Lung (tissue), 12 donors: Measurements from ENCODE around the gene NAP1L5. TPM values are rescaled to one million over a fixed set of nuclear protein-coding genes. Genes with fewer than 3 reads are reported as not detected.

ENCODE experiments used
- ATAC-seq: fragments of 200-7000 bp; cut with Tn5 transposase; one replicate; pipeline ENCODE4 v1.9.1; 2020; ENCODE audit warnings: moderate number of reproducible peaks; ENCODE audit not compliant: insufficient read depth, low FRiP score
- DNase-seq, 3 donors: peaks; one replicate each; pipeline ENCODE4 v3.0.0-alpha.2; 2013 to 2017
- H3K27ac ChIP-seq, 2 donors: one replicate each; pipeline ENCODE4 v1.5.1; 2013; ENCODE audit warnings: mild to moderate bottlenecking in 2 of 2, moderate library complexity in 2 of 2, control low read depth in 1 of 2, inconsistent platforms in 1 of 2, low read depth in 1 of 2, low read length in 1 of 2
- H3K27me3 ChIP-seq, 3 donors: one replicate each; pipeline ENCODE4 v1.5.1; 2013; ENCODE audit warnings: low read length in 2 of 3; ENCODE audit not compliant: control insufficient read depth in 3 of 3, insufficient read depth in 3 of 3
- H3K36me3 ChIP-seq, 4 donors: one replicate each; pipeline ENCODE4 v1.5.1; 2013; ENCODE audit warnings: low read length in 4 of 4, mild to moderate bottlenecking in 1 of 4, moderate library complexity in 1 of 4; ENCODE audit not compliant: control insufficient read depth in 4 of 4, insufficient read depth in 4 of 4
- H3K4me1 ChIP-seq, 5 donors: one replicate each; pipeline ENCODE4 v1.5.1; 2013; ENCODE audit warnings: low read length in 5 of 5, mild to moderate bottlenecking in 2 of 5, moderate library complexity in 1 of 5; ENCODE audit not compliant: control insufficient read depth in 5 of 5, insufficient read depth in 5 of 5
- H3K4me3 ChIP-seq: one replicate; pipeline ENCODE4 v1.5.1; 2013; ENCODE audit warnings: mild to moderate bottlenecking, control low read depth, moderate library complexity
- H3K9ac ChIP-seq, 2 donors: one replicate each; pipeline ENCODE4 v1.5.1; 2013; ENCODE audit warnings: low read length in 2 of 2, control low read depth in 1 of 2; ENCODE audit not compliant: insufficient read depth in 1 of 2
- H3K9me3 ChIP-seq, 4 donors: one replicate each; pipeline ENCODE4 v1.5.1; 2013; ENCODE audit warnings: low read length in 3 of 4, mild to moderate bottlenecking in 1 of 4, moderate library complexity in 1 of 4; ENCODE audit not compliant: control insufficient read depth in 4 of 4, insufficient read depth in 3 of 4
- WGBS, 2 donors: extraction: QIAGEN DNeasy Blood & Tissue Kit; methylation state at CpG; one replicate each; pipeline ENCODE4 v1.1.7; 2013; 5-methylcytosine and 5-hydroxymethylcytosine counted together
- polyA plus RNA-seq, 2 donors: library from polyadenylated mRNA; stranded (reverse); fragments of 200-250 nt; gene quantifications; one replicate each; pipeline ENCODE4 v1.2.1, GENCODE V29; 2013
- total RNA-seq, 2 donors: library from RNA; depleted of rRNA in 1 of 2; stranded (reverse); fragments of >200 nt in 1 of 2; gene quantifications; one replicate each; pipeline ENCODE4 v1.2.1, GENCODE V29; 2014 to 2021
- TF ChIP-seq, protein P1 (sequence below): IDR thresholded peaks from 2 replicates; pipeline ENCODE4 v1.5.1; 2012; ENCODE audit warnings: mild to moderate bottlenecking; ENCODE audit errors: control extremely low read depth, extremely low read depth
- donor health status: control.
- donor health status: control.
- donor health status: Bipolar disorder and iron deficiency.
- donor health status: healthy.
- donor health status: DM: yes; HTN: yes; CAD: no.

NAP1L5 gene
- total and polyA plus RNA-seq, 4 donors: 2.6 to 8.8 (median 3.2) TPM

DNA sequence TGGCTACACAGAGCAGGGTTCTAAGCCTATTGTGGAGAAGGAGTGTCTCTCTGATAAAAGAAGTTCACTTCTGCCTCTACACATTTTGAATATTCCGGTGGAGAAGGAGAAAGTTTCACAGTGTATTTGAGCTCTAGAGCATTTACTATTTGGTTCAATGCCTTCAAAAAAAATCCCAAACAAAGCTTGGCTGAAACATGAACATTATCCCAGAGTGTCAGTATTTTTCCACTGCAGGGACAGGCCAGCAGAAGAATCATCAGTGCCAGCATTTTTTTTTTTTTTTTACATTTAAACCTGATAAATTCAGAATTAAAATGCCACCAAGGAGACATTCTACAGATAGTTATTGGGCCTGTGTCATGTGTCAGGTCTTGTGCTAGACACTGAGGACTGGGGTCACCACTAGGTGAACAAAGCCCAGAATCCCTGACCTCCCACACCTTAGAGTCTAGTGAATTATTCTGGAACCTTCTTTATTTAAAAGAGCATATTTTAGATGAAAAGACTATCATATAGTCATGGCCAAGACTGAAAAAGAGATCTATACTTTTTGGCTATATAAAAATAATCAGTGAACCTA, 48.0 kb upstream of the NAP1L5 start:
- Histone ChIP-seq H3K27ac (no peak overlapping the region), H3K9me3 (no peaks in the 10 kb centered on the region), H3K27me3 (no peaks in the 10 kb centered on the region), H3K9ac (peak overlapping the region in 1 of 2 donors; percentile 56), H3K4me3 (no peak overlapping the region), H3K36me3 (peaks cover 23 to 57% (median 34%) of the 10 kb centered on the region in 4 donors), H3K4me1 (peaks cover 0 to 31% (median 0%) of the 10 kb centered on the region in 5 donors)
- TF ChIP-seq, protein P1, sequence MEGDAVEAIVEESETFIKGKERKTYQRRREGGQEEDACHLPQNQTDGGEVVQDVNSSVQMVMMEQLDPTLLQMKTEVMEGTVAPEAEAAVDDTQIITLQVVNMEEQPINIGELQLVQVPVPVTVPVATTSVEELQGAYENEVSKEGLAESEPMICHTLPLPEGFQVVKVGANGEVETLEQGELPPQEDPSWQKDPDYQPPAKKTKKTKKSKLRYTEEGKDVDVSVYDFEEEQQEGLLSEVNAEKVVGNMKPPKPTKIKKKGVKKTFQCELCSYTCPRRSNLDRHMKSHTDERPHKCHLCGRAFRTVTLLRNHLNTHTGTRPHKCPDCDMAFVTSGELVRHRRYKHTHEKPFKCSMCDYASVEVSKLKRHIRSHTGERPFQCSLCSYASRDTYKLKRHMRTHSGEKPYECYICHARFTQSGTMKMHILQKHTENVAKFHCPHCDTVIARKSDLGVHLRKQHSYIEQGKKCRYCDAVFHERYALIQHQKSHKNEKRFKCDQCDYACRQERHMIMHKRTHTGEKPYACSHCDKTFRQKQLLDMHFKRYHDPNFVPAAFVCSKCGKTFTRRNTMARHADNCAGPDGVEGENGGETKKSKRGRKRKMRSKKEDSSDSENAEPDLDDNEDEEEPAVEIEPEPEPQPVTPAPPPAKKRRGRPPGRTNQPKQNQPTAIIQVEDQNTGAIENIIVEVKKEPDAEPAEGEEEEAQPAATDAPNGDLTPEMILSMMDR: no peak
- no peak for ATAC-seq
- peak in 2 of 3 donors; percentile 69 to 81 for DNase-seq
- WGBS, 2 donors: 82 to 87% methylated on average over 1 of the region's 1 CpG

DNA sequence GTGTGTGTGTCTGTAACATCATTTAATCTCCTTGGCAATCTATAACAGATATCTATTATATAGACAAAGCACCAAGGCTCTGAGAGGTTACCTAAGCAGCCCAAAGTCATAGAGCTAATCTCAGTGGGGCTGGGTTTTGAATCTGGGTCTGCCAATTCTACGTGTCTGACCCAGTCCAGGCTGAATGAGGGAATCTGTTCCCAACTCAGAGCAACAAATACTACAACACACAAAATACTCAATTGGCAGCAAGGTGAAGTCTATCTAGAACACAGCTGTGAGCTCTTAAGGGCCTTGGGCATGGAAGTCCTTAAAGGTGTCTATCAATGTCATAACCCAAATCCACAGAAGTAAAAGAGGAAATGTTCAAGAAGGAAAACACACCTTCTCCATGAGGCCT, 47.5 kb upstream of the NAP1L5 start:
- Histone ChIP-seq H3K9ac (no peak overlapping the region), H3K4me3 (no peak overlapping the region), H3K9me3 (no peaks in the 10 kb centered on the region), H3K27me3 (no peaks in the 10 kb centered on the region), H3K4me1 (peaks cover 0 to 31% (median 0%) of the 10 kb centered on the region in 5 donors), H3K27ac (peak overlapping the region in 1 of 2 donors; percentile 31), H3K36me3 (peaks cover 22 to 60% (median 29%) of the 10 kb centered on the region in 4 donors)
- ATAC-seq (no peak), DNase-seq (no peak)
- 83 to 89% methylated on average over 1 of the region's 1 CpG for WGBS, 2 donors
- TF ChIP-seq, protein P1: no peak

DNA sequence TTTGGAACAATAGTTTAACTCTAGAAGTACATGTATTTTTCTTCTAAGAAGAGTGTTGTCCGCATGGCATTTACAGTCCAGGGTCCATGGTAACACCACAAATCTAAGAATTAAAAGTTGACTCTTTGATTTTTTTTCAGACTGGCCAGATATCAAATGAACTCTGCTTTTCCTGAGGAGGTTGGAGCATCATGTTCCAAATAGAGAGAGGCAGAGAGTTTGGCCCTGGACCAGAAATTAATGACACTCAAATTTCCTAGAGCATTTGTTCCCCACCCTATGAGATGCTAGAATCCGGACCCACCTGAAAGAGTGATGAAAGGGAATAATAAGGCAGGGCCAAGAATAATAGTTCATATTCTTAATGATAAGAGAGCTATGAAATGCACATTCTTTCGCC, 47.0 kb upstream of the NAP1L5 start:
- Histone ChIP-seq H3K27me3 (no peaks in the 10 kb centered on the region), H3K9me3 (no peaks in the 10 kb centered on the region), H3K4me1 (peaks cover 0 to 31% (median 0%) of the 10 kb centered on the region in 5 donors), H3K36me3 (peaks cover 17 to 55% (median 26%) of the 10 kb centered on the region in 4 donors), H3K4me3 (no peak overlapping the region), H3K27ac (no peak overlapping the region), H3K9ac (no peak overlapping the region)
- TF ChIP-seq, protein P1: no peak
- 83 to 87% methylated on average over 3 of the region's 3 CpGs for WGBS, 2 donors
- ATAC-seq (no peak), DNase-seq (no peak)

DNA sequence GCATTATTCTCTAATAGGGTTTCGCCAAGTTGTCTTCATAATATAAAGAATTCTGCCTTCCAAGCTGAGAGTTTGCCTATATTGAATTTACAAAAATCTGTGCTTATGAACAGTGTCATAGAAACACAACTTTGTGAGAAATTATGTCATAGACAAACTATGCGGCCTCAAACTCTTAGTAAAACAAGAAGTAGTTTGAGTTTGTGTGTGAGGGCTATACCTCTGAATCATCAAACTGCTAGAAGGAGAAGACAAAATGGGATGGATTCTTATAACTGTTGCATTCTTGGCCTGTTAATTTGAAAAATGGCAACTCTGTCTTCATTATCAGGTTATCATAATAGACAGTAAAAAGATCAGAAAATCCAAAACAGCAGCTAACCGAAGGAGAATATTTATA, 46.1 kb upstream of the NAP1L5 start:
- H3K9ac ChIP-seq: no peak overlapping the region
- no peaks in the 10 kb centered on the region for H3K27me3 ChIP-seq
- ATAC-seq: no peak
- peaks cover 9 to 53% (median 24%) of the 10 kb centered on the region in 4 donors for H3K36me3 ChIP-seq
- H3K4me1 ChIP-seq: peaks cover 0 to 31% (median 0%) of the 10 kb centered on the region in 5 donors
- H3K9me3 ChIP-seq: no peaks in the 10 kb centered on the region
- WGBS, 2 donors: 92 to 94% methylated on average over 3 of the region's 3 CpGs
- TF ChIP-seq, protein P1: no peak
- no peak overlapping the region for H3K4me3 ChIP-seq
- H3K27ac ChIP-seq: no peak overlapping the region
- DNase-seq: no peak
